Measurements from ENCODE around the gene TOP2A. TPM values are rescaled to one million over a fixed set of nuclear protein-coding genes. Genes with fewer than 3 reads are reported as not detected.

Gene TOP2A, protein sequence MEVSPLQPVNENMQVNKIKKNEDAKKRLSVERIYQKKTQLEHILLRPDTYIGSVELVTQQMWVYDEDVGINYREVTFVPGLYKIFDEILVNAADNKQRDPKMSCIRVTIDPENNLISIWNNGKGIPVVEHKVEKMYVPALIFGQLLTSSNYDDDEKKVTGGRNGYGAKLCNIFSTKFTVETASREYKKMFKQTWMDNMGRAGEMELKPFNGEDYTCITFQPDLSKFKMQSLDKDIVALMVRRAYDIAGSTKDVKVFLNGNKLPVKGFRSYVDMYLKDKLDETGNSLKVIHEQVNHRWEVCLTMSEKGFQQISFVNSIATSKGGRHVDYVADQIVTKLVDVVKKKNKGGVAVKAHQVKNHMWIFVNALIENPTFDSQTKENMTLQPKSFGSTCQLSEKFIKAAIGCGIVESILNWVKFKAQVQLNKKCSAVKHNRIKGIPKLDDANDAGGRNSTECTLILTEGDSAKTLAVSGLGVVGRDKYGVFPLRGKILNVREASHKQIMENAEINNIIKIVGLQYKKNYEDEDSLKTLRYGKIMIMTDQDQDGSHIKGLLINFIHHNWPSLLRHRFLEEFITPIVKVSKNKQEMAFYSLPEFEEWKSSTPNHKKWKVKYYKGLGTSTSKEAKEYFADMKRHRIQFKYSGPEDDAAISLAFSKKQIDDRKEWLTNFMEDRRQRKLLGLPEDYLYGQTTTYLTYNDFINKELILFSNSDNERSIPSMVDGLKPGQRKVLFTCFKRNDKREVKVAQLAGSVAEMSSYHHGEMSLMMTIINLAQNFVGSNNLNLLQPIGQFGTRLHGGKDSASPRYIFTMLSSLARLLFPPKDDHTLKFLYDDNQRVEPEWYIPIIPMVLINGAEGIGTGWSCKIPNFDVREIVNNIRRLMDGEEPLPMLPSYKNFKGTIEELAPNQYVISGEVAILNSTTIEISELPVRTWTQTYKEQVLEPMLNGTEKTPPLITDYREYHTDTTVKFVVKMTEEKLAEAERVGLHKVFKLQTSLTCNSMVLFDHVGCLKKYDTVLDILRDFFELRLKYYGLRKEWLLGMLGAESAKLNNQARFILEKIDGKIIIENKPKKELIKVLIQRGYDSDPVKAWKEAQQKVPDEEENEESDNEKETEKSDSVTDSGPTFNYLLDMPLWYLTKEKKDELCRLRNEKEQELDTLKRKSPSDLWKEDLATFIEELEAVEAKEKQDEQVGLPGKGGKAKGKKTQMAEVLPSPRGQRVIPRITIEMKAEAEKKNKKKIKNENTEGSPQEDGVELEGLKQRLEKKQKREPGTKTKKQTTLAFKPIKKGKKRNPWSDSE (N-terminal part only)
- 100 to 1,000 TPM; 361 to 373 TPM for total RNA-seq

DNA sequence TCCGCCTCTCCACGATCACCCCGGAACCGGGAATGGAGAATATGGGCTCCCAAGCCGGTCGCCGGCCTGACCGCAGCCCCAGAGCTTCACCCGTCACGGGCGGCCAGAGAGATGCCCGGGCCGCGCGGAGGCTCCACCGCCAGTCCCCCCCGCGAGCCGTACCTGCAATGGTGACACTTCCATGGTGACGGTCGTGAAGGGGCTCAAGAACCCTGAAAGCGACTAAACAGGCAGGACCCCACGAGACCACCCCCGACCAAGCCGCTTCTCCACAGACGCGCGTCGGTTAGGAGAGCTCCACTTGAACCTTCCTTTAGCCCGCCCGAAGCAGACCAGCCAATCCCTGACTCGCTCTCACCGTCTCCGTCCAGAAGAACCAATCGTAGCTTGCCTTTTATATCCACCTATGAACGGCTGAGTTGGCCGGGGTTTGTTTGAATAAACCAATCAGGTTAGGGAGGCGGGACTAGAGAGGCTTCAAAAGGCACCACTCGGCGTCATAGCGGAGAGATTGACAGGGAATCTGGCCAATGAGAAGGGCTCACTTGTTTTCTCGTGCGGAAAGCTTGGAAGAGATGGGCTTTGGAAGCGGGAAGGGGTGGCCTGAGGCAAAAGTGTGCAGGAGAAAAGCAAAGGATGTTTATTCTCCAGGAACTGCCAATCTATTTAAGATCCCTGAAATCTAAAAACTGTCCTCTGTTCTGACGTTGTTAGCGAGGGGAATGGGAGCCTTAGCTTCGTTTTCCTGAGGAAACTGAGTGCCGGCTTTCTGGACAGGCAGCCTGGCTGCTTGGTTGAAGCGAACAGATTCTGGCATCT, at the start of gene TOP2A:
TOP2A (minus strand) TSS at position 288 of the 819 bp plus-strand sequence; CDS start at position 183, 105 bp downstream.
- ChIA-PET CTCF (interaction anchor here (0.5 to 10.3 kb wide), 31 partner anchors 9 to 1245 kb away, joined by 3 to 102 read pairs (median 4); partner anchors contain the start of genes IGFBP4 and SMARCE1), POLR2A (interaction anchor here (0.6 to 7.1 kb wide), 52 partner anchors 9 to 229 kb away, joined by 3 to 90 read pairs (median 4); partner anchors contain the start of genes CCR7 and IGFBP4)

DNA sequence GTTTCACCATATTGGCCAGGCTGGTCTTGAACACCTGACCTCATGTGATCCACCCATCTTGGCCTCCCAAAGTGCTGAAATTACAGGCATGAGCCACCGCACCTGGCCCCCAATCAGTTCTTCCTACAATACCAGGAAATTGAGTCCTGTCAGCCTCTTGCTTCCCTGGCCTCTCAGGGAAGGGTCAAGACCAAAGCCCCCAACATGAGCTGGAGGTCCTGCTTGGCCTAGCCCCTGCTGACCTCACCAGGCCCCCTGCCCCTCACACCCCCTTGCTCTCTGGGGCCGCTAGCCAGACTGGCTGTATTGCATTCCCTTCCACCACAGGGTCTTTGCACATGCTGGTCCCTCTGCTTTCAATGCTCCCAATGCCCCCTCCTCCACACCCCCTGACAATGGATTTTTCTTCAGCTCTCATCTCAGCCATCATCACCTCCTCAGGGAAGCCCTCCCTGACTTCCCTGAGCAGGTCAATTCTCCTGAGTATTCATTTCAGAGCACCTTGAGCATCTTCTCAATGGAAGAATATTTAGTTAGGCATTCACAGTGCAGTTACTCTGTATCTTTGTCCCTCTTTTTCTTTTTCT, 49.7 kb upstream of the TOP2A start:
- POLR2A ChIA-PET, result no interaction called here
- no peak for DNase-seq
- Mint-ChIP-seq H3K27me3 (peaks cover 21% of the 10 kb centered on the region), H3K27ac (no peak overlapping the region), H3K4me1 (no peaks in the 10 kb centered on the region), H3K4me3 (no peak overlapping the region), H3K36me3 (ENCODE audit: low read depth) (no peaks in the 10 kb centered on the region), H3K9me3 (no peaks in the 10 kb centered on the region)
- CTCF ChIA-PET, result interaction anchor here (1.2 to 1.4 kb wide), 2 partner anchors 9 to 68 kb away, joined by 4 to 8 read pairs; no protein-coding TSS in a partner anchor

More for the DNA sequence above, at the start of gene TOP2A:
- Mint-ChIP-seq H3K27me3 (peaks cover 4% of the 10 kb centered on the region), H3K9me3 (no peaks in the 10 kb centered on the region), H3K27ac (peak within 1 kb of the TSS; percentile 92), H3K4me3 (peak within 1 kb of the TSS; percentile 97), H3K4me1 (peaks cover 47% of the 10 kb centered on the region), H3K36me3 (ENCODE audit: low read depth) (peaks cover 34% of the 10 kb centered on the region)
- DNase-seq, result peak; percentile 97

DNA sequence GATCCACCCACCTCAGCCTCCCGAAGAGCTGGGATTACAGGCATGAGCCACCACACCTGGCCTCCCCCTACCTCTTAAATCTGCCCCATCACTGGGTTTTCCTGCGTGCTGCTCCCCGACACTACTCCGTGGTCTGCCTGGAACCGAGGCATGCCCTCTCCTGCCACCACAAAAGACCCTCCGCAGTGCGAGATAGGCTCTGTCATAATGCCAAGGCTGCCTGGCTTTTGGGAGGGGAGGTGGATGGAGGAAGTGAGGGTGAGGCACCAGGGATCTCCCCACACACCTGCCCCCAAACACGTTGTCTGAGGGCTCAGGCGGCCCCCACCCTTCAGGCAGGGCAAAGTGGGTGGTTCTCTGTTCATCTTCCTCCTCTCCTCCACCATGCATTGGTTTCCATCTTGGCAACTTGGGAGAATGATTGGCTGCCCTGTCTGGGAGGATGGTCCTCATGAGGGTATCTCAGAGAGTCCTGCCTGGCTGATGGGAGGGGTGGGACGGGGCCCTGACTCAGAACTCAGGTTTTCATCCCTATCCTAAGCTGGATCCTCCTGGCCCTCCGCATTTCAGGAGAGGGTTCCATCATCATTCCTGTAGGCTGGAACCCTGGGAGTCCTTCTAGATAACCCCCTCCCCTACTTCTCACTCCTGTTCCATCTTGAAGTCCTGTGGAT, 48.7 kb upstream of the TOP2A start:
- H3K9me3 Mint-ChIP-seq, result no peaks in the 10 kb centered on the region
- H3K4me1 Mint-ChIP-seq, result no peaks in the 10 kb centered on the region
- H3K4me3 Mint-ChIP-seq, result no peak overlapping the region
- no peak for DNase-seq
- H3K27me3 Mint-ChIP-seq, result peaks cover 21% of the 10 kb centered on the region
- ChIA-PET POLR2A (interaction anchor here (1.8 to 1.9 kb wide), 2 partner anchors 10 to 40 kb away, joined by 3 to 4 read pairs; no protein-coding TSS in a partner anchor), CTCF (interaction anchor here (1.0 to 1.4 kb wide), 3 partner anchors 10 to 66 kb away, joined by 3 to 8 read pairs (median 3); no protein-coding TSS in a partner anchor)
- no peak overlapping the region for H3K27ac Mint-ChIP-seq
- H3K36me3 Mint-ChIP-seq (ENCODE audit: low read depth), result no peaks in the 10 kb centered on the region

DNA sequence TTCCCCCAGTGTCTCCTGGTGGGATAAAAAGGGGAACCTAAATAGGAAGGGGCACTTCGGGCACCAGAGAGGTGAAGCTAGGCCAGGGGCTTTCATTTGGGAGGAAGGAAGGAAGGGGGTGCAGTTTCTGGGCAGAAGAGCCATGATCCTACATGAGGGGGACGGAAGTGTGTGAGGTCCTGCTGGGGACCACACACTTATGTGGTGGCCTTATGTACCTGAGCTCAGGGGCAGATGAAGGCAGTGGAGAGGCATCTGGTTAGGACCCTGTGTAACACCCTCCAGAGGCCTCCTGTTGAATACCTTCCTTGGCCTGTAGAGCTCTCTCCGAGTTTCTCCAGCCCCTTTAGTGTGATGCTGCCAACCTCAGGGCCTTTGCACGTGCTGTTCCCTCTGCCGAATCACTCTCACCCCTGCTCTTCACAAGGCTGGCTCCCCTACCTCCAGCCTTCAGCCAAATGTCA, 46.7 kb upstream of the TOP2A start:
- no peak overlapping the region for H3K4me3 Mint-ChIP-seq
- no peaks in the 10 kb centered on the region for H3K9me3 Mint-ChIP-seq
- no peak overlapping the region for H3K27ac Mint-ChIP-seq
- peaks cover 11% of the 10 kb centered on the region for H3K27me3 Mint-ChIP-seq
- H3K36me3 Mint-ChIP-seq (ENCODE audit: low read depth), result no peaks in the 10 kb centered on the region
- no peak for DNase-seq
- ChIA-PET POLR2A (interaction anchor here (1.1 to 1.9 kb wide), 4 partner anchors 8 to 17 kb away, joined by 3 to 4 read pairs (median 4); no protein-coding TSS in a partner anchor), CTCF (no interaction called here)
- H3K4me1 Mint-ChIP-seq, result no peaks in the 10 kb centered on the region

DNA sequence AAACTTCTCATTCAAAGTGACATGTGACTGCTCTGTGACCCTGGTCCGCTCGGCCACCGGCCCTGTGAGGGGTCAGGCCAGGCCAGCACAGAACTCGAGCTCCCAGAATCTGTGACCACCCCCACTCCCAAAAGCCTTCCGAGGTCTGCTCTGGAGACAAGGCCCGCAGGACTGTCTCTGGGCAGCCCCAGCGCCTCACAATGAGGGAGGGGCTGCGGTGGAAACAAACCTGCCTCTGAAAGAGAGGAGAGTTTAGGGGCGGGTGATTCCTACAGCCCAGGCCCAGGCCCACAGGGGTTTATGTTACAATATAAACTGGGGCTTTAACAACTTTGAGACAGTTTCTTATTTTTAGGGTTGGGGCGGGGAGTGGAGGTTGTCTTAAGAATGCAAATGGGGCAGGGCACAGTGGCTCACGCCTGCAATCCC, 45.4 kb upstream of the TOP2A start:
- no peaks in the 10 kb centered on the region for H3K9me3 Mint-ChIP-seq
- POLR2A ChIA-PET, result no interaction called here
- CTCF ChIA-PET, result interaction anchor here (0.7 kb wide), 2 partner anchors 161 to 757 kb away, joined by 4 to 6 read pairs; no protein-coding TSS in a partner anchor
- H3K27ac Mint-ChIP-seq, result no peak overlapping the region
- H3K36me3 Mint-ChIP-seq (ENCODE audit: low read depth), result peaks cover 2% of the 10 kb centered on the region
- peaks cover 11% of the 10 kb centered on the region for H3K27me3 Mint-ChIP-seq
- DNase-seq, result no peak
- H3K4me3 Mint-ChIP-seq, result no peak overlapping the region
- no peaks in the 10 kb centered on the region for H3K4me1 Mint-ChIP-seq

DNA sequence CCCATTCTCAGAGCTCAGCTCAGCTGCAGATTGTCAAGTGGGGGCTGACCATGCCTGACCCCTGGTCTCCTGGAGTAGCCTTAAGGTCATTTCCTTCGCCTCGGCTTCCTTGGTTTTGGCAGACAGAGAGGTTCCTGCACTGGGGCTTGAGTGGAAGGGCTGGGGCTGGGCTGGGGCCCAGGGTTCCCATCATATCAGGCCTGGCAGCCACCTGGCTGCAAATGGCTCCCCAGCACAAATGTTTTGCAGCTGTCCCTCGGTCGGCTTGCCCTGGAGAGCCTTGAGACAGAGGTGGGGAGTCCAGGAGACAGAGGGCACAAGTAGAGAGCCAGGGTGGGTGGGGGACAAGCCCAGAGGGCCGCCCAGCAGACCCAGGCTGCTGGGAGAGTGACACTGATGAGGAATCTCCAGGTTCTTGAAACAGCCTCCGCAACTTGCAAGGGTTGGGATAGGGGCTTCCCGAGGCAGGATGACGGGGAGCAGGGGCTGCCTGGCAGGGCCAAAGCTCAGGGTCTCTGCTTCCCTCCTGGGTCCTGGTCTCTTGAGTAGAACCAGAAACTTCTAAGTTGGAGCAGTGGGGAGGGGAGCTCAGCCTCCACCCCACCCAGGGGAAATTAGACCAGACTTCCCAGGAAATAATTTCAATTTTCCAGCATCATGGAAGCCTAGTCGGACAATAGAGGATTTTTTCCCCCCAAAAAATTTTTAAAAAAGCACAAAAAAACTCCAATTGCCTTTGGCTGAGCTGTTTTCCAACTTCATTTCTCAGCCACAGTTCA, 44.8 kb upstream of the TOP2A start:
- Mint-ChIP-seq H3K27ac (no peak overlapping the region), H3K9me3 (no peaks in the 10 kb centered on the region), H3K4me3 (no peak overlapping the region), H3K4me1 (no peaks in the 10 kb centered on the region), H3K27me3 (peaks cover 11% of the 10 kb centered on the region), H3K36me3 (ENCODE audit: low read depth) (peaks cover 2% of the 10 kb centered on the region)
- DNase-seq, result no peak
- ChIA-PET CTCF (interaction anchor here (0.7 kb wide), 1 partner anchor 14 kb away, joined by 3 read pairs; no protein-coding TSS in a partner anchor), POLR2A (interaction anchor here (0.5 kb wide), 1 partner anchor 99 kb away, joined by 3 read pairs; no protein-coding TSS in a partner anchor)

DNA sequence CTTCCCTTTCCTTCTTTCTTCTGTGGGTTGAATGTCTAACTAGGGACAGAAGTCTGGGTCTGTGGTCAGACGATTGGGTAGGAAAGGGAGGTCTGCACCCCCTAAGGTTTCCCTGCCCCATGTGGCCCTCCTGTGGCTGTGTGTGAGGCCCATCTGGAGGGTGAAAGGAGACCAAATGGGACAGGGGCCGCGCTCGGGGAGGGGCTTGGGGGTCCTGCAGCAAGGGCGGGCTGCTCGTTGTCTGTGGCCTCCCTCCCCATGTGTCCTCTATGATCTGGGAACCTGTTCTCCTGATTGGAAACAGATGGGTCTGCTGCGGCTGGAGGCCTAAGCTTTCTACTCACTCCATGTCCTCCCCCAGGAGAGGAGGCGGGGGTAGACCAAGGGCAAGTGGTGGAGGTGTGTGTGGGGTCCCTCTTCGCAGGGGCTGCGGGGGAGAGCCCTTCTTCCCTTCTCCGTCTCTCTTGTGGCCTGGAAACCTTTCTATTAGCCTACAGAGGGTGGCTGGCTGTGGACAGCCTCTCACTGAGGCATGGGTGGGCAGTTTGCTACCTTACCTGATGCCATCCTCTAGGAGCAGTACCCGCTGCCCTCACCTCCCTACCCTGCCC, 44.1 kb upstream of the TOP2A start:
- Mint-ChIP-seq H3K27ac (no peak overlapping the region), H3K27me3 (peaks cover 7% of the 10 kb centered on the region), H3K4me3 (no peak overlapping the region), H3K36me3 (ENCODE audit: low read depth) (peaks cover 6% of the 10 kb centered on the region), H3K4me1 (no peaks in the 10 kb centered on the region), H3K9me3 (no peaks in the 10 kb centered on the region)
- no peak for DNase-seq
- ChIA-PET POLR2A (interaction anchor here (0.6 kb wide), 1 partner anchor 14 kb away, joined by 4 read pairs; no protein-coding TSS in a partner anchor), CTCF (interaction anchor here (0.7 kb wide), 1 partner anchor 15 kb away, joined by 3 read pairs; no protein-coding TSS in a partner anchor)

DNA sequence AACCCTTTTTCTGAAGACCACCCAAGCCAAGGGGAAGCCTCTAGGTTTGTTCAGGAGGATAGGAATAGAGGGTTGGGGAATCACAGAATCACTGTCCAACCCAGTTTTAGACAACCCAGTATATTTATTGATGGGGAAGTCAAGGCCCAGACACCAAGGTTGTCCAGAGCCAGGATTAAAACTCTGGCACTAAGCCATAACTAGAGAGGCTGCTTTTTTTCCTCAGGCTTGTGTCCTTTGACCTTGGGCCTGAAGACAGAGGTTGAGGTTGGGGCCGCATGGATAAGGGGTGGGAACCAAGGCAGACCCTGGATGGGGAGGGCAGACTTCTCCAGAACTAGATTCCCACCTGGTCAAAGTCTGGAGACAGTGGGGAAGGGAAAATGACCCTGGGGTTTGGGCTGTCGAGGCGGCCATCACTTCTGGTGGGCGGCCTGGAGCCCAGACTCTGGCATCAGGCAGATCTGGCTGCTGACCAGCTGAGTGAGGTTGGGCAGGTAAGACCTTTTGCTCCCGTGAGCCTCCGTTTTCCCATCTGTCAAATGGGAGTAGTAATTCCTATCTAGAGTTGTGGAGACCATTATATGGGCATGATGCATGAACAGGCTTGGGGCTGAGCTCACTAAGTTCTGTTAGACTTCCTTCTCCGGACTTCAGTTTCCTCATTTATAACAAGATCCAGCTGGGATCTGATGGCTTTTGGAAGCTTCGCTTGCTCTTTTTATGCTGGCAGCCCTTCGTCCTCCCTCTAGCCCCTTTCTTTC, 43.5 kb upstream of the TOP2A start:
- Mint-ChIP-seq H3K4me3 (no peak overlapping the region), H3K27me3 (no peaks in the 10 kb centered on the region), H3K9me3 (no peaks in the 10 kb centered on the region), H3K36me3 (ENCODE audit: low read depth) (peaks cover 9% of the 10 kb centered on the region), H3K27ac (no peak overlapping the region), H3K4me1 (no peaks in the 10 kb centered on the region)
- ChIA-PET CTCF (interaction anchor here (1.7 kb wide), 1 partner anchor 73 kb away, joined by 4 read pairs; no protein-coding TSS in a partner anchor), POLR2A (interaction anchor here (0.6 to 1.2 kb wide), 3 partner anchors 15 to 79 kb away, joined by 3 to 4 read pairs (median 3); no protein-coding TSS in a partner anchor)
- DNase-seq, result no peak

DNA sequence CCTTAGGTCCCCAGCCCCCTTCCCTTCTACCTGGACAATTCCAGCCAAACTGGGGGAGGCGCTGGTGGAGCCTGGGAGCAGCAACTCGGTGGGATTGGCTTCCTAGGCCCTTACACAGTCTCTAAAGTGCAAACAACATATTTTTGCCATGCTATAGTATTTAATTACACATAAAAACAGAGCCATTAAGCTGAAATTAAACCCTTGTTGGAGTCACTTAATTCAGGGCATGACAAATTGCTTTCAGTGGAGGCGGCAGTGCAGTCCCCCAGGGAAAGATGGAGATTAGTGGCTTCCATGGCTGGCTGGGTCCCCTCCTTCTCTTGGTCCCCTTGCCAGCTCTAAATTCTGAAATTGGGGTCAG, 42.9 kb upstream of the TOP2A start:
- no peaks in the 10 kb centered on the region for H3K4me1 Mint-ChIP-seq
- ChIA-PET POLR2A (interaction anchor here (0.9 to 1.2 kb wide), 3 partner anchors 20 to 79 kb away, joined by 3 read pairs; no protein-coding TSS in a partner anchor), CTCF (interaction anchor here (1.7 kb wide), 1 partner anchor 73 kb away, joined by 4 read pairs; no protein-coding TSS in a partner anchor)
- H3K27ac Mint-ChIP-seq, result no peak overlapping the region
- H3K27me3 Mint-ChIP-seq, result peaks cover 4% of the 10 kb centered on the region
- no peak overlapping the region for H3K4me3 Mint-ChIP-seq
- DNase-seq, result no peak
- no peaks in the 10 kb centered on the region for H3K9me3 Mint-ChIP-seq
- H3K36me3 Mint-ChIP-seq (ENCODE audit: low read depth), result peaks cover 14% of the 10 kb centered on the region

Measured in activated CD4-positive, alpha-beta memory T cell treated with anti-CD3 and anti-CD28 coated beads, Interleukin-2, amount 10 ng/mL, durations not matched to agents 7 days and 5 days (primary cell).